Testis (tissue), 2 donors: Measurements from ENCODE around the gene LHFPL3.

Experiments used
- POLR2A ChIP-seq: fragments of 450-650 bp; IDR thresholded peaks from one replicate; pipeline ENCODE4 v1.6.1; 2017; ENCODE audit warnings: antibody characterized with exemption, mild to moderate bottlenecking, moderate library complexity
- TF ChIP-seq, protein P1 (sequence below), 3 experiments: fragments of 450-650 bp in 2 of 3; fragments of 200-600 bp in 1 of 3; sonication (generic) in 1 of 3; IDR thresholded peaks; one replicate each; pipeline ENCODE4 v1.5.1; 2016 to 2019; ENCODE audit warnings: antibody characterized with exemption in 3 of 3, mild to moderate bottlenecking in 2 of 3, moderate library complexity in 1 of 3

DNA sequence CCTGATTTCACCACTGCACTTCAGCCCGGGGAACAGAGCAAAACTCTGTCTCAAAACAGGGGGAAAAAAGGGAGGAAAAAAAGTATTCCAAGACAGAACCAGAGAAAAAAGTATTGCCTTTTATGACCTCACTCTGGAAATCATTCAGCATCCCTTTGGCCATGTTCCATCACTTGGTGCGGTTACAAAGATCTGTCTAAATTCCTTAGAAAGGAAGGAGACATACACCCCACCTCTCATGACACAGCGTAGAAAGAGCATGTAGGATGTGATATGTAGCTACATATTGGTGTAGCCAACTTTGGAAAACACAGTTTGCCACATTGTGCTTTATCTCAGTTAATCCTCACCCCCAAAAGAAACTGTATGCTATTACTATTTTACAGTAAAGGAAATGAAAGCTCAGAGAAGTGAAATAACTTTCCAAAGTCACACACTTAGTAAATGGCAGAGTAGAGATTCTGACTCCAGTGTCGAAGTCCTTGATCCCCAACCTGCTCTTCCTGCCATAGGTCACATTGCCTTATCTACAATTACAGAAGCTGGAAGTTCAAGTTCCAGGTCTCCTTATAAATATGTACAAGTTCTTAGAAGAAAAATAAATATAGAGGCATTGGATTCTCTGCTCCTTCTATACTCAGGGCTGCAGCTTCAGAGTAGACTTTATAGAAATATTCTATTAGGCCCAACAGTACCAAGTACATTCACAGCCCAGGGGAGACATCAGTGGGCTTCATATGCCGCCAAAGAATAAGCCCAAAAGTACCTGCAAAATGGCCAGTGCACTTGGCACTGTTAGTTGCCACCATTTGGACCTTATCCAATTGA lies 594.0 kb downstream of the LHFPL3 start:
- TF ChIP-seq, protein P1, sequence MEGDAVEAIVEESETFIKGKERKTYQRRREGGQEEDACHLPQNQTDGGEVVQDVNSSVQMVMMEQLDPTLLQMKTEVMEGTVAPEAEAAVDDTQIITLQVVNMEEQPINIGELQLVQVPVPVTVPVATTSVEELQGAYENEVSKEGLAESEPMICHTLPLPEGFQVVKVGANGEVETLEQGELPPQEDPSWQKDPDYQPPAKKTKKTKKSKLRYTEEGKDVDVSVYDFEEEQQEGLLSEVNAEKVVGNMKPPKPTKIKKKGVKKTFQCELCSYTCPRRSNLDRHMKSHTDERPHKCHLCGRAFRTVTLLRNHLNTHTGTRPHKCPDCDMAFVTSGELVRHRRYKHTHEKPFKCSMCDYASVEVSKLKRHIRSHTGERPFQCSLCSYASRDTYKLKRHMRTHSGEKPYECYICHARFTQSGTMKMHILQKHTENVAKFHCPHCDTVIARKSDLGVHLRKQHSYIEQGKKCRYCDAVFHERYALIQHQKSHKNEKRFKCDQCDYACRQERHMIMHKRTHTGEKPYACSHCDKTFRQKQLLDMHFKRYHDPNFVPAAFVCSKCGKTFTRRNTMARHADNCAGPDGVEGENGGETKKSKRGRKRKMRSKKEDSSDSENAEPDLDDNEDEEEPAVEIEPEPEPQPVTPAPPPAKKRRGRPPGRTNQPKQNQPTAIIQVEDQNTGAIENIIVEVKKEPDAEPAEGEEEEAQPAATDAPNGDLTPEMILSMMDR (IDR thresholded peaks at IDR 0.05), result no peak
- TF ChIP-seq POLR2A, result no peak
